Gastrocnemius medialis (tissue), 4 donors: ENCODE measurements around the gene ZNF467.

Experiments used
- POLR2A ChIP-seq, 2 donors: fragments of 450-650 bp; IDR thresholded peaks; one replicate each; pipeline ENCODE4 v1.6.1; 2017; ENCODE audit warnings: antibody characterized with exemption in 2 of 2, mild to moderate bottlenecking in 2 of 2, moderate library complexity in 2 of 2
- TF ChIP-seq, protein P1 (sequence below), 5 experiments: fragments of 450-650 bp in 3 of 5; fragments of 200-600 bp in 2 of 5; sonication (generic) in 2 of 5; IDR thresholded peaks in 4 of 5; conservative IDR thresholded peaks in 1 of 5; 1 replicate in 4 of 5; 2 replicates in 1 of 5; pipeline ENCODE4 v1.5.1; 2016 to 2019; ENCODE audit warnings: antibody characterized with exemption in 5 of 5, mild to moderate bottlenecking in 3 of 5, moderate library complexity in 3 of 5

GRCh38 chr7:149741629-149742028 lies 31.8 kb downstream of the ZNF467 start:
- TF ChIP-seq, protein P1, sequence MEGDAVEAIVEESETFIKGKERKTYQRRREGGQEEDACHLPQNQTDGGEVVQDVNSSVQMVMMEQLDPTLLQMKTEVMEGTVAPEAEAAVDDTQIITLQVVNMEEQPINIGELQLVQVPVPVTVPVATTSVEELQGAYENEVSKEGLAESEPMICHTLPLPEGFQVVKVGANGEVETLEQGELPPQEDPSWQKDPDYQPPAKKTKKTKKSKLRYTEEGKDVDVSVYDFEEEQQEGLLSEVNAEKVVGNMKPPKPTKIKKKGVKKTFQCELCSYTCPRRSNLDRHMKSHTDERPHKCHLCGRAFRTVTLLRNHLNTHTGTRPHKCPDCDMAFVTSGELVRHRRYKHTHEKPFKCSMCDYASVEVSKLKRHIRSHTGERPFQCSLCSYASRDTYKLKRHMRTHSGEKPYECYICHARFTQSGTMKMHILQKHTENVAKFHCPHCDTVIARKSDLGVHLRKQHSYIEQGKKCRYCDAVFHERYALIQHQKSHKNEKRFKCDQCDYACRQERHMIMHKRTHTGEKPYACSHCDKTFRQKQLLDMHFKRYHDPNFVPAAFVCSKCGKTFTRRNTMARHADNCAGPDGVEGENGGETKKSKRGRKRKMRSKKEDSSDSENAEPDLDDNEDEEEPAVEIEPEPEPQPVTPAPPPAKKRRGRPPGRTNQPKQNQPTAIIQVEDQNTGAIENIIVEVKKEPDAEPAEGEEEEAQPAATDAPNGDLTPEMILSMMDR (IDR thresholded peaks at IDR 0.05 in 4 of 5, conservative IDR thresholded peaks at IDR 0.05 in 1 of 5): no peak
- TF ChIP-seq POLR2A (IDR thresholded peaks at IDR 0.05): no peak
